GM18517 (cell line): ENCODE measurements around the gene OR7A5.
"Not testable (repeated sequence)": the region's sequence is repeated elsewhere in the genome, so short reads cannot be mapped to it uniquely, and the experiment has no call there.

Experiments
- ATAC-seq: cut with Tn5 transposase; IDR thresholded peaks from one replicate; pipeline ENCODE4 v1.9.1; 2021; ENCODE audit warnings: mild to moderate bottlenecking, moderate library complexity; ENCODE audit not compliant: unreplicated experiment

Gene OR7A5

DNA sequence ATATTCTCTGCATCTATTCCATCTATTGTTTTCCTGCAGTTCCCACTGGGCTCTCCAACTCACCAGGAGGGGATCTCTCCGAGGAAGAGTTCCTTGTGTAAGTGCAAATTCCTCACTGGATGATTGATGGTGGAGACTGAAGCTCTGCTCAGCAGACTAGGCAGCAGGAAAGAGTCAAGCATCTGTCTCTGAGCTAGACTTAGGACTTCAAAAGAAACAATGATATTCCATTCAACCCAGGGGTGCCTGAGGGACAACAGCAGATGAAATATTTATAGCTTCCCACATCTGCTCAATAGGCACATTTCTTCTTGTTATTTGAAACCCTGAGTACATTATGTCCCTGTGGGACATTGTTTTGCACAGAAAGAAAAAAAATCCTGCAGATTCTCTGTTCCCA is at the start of gene OR7A5, which contains the start of gene OR7C1:
Gene OR7A5 (minus strand): TSS at position 175 of the 400 bp plus-strand sequence. CDS start 6,944 bp downstream, outside the sequence.
Gene OR7C1 (minus strand): TSS at position 175 of the 400 bp plus-strand sequence. CDS start 35,049 bp downstream, outside the sequence.
- no peak for ATAC-seq

DNA sequence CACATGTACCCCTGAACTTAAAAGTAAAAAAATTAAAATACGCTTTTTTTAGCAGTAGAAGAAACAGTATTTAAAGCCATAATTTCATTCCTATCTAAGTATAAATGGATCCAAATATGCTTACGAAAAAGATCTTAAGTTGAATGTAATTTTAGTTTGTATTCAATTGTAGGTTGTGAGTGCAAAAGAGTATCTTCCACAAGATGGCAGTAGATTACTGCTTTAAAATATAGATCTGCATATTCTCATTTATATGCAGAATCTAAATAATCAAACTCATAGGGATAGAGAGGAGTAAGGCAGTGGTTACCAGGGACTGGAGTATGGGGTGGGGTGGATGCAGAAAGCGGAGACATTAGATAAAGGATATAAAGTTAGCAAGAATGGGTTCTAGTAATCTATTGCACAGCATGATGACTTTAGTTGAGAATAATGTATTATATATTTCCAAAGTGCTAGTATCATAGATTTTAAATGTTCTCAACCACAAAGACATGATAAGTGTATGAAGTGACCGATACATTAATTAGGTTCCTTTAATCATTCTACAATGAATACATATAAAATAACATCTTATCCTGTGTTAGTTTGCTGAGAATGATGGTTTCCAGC is 36.7 kb upstream of the OR7A5 start:
- no peak for ATAC-seq

- no peak for ATAC-seq
Measured at GRCh38 chr19:14868497-14868896, 33.5 kb upstream of the OR7A5 start.

GRCh38 chr19:14848822-14849221 is 13.8 kb upstream of the OR7A5 start, which contains the start of gene OR7A10:
Gene OR7A10 (minus strand): TSS chr19:14848922. CDS start chr19:14841877, 7,045 bp downstream.
- no peak for ATAC-seq

GRCh38 chr19:14843578-14843977 is 8.6 kb upstream of the OR7A5 start:
- no peak for ATAC-seq

- no peak for ATAC-seq
Measured at GRCh38 chr19:14843169-14843568, 8.2 kb upstream of the OR7A5 start.

DNA sequence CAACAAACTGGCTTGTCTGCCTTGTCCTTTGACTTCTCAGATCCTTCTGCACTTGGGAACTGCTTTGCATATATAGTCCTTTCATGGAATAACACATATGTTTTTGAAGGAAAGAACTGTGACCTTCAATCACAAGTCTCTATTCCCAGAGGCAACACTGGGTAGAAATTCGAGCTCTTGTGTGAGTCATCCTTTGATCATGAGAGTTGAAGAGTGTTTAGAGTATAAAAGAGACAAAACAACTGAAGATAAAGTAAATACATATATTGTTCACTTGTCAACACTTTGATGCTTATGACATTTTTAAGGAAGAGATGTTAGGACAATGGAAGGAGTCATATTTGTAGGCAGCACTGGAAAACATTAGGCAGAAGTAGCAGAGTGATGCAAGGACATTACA is 5.2 kb upstream of the OR7A5 start:
- ATAC-seq = no peak

GRCh38 chr19:14837391-14837790 is 2.4 kb upstream of the OR7A5 start:
- no peak for ATAC-seq

- ATAC-seq = no peak
Measured at GRCh38 chr19:14830702-14831101, 4.3 kb downstream of the OR7A5 start.

GRCh38 chr19:14826006-14826405 is 9.0 kb downstream of the OR7A5 start:
- ATAC-seq = no peak

DNA sequence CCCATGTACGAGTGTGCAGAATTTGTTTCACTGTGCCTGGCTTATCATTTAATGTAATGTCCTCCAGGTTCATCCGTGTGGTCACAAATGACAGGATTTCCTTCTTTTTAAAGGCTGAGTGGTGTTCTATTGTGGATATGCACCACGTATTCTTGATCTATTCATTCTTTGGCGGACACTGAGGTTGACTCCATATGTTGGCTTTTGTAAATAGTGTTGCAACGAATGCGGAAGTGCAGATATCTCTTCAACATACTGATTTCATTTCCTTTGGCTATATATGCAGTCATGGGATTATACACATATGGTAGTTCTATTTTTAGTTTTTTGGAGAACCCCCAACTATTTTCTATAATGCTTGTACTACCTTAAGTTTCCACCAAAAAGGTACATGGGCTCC is 13.0 kb downstream of the OR7A5 start:
- ATAC-seq = no peak

- ATAC-seq = no peak
Measured at GRCh38 chr19:14818588-14818987, 16.4 kb downstream of the OR7A5 start.

DNA sequence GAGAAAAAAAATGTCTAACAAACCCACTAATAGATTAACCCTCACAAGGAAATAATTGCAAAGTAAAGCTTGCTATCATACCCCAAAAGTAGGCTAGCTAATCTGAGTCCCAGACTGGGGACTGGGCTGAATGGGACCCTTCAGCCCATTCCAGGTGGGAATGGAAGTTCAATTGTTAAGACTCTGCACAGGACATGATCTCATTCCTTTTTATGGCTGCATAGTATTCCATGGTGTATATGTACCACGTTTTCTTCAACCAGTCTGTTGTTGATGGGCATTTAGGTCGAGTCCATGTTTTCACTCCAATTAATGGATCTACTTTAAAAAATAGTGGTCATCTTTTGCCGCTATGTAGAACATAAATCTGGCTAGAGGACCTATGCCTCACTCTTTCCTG is 17.9 kb downstream of the OR7A5 start:
- no peak for ATAC-seq

DNA sequence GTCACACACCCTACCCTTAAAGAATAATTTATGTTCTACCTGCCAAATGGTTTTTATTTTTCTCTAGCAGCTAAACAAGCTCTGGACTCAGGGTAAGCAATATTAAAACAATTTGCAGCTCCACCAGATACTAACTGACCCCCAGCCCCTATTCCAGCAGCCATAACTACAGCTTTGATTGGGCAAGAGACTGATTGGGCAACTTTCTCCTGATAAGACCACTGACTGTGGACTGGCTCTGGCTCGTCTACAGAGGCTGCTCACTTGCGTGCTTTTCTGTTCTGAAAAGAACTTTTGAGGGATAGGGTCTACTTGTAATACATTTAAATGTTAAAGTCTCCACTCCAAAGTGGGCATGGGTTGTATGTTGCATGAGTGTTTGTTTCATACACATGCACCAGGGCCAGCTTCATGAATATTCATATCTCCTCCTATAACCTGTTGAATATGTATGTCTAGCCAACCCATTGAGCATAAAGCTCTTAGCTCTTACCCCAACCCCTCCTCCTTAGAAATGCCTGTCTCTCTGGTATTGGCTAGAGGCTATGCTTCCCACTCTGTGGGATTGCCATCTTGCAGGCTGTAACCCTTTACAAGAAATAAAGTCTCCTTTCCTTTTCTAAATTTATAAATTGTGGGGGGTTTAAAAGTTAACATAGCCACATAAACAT is 19.9 kb downstream of the OR7A5 start:
- ATAC-seq = no peak

GRCh38 chr19:14809272-14810057 is 25.5 kb downstream of the OR7A5 start:
- no peak for ATAC-seq

DNA sequence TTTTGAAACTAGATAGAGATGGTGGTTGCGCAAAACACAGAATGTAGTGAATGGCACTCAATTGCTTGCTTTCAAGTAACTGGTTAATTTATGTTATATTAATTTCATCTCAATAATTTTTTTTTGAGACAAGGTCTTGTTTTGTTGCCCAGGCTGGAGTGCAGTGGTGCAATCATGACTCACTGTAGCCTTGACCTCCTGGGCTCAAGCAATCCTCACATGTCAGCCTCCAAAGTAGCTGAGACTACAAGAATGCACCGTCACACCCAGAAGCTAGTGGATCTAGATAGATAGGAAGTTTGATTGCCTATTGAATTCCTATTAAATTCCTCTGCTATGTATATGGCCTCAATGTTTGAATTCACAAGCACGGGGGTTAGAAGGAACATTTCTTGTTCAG is 30.2 kb downstream of the OR7A5 start:
- ATAC-seq = no peak

DNA sequence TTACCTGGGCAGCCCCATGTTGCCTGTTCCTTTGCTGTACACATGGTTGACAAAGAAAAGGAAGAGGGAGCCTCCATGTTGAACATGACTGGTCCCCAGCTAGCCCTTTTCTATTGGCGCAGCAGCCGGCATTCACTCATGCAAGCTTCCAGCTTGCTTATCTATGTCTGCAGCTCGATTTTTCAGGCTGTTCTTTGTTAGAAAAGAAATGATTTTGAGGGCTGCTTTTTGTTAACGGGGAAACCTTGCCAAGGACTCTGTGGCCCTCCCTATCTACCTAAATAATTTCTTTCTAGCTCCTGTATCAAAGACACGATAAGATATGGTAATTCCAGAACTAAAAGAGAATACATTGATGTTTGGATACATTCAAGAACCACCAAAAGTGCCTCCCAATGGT is 36.2 kb downstream of the OR7A5 start:
- no peak for ATAC-seq

- no peak for ATAC-seq
Measured at GRCh38 chr19:14796021-14796420, 39.0 kb downstream of the OR7A5 start.

DNA sequence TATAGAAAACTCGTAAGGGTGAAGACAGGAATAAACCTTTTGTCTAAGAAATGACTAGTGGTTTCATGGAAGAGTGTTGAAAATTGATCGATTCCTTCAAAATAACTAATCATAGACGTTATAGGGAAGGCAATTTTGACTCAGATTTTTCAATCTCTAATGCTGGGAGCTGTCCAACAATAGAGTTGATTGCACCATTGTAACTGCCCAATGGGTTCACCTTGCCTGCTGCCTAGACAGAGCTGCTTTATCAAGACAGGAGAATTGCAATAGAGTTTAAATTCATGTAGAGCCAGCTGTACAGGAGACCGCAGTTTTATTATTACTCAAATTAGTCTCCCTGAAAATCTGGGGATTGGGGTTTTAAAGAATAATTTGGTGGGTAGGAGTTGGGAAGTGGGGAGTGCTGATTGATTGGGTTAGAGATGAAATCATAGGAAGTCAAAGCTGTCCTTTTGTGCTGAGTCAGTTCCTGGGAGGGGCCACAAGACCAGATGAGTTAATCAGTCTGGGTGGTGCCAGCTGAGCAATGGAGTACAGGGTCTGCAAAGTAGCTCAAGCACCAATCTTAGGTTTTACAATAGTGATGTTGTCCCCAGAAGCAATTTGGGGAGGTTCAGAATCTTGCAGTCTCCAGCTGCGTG is 39.8 kb downstream of the OR7A5 start:
- ATAC-seq = no peak

DNA sequence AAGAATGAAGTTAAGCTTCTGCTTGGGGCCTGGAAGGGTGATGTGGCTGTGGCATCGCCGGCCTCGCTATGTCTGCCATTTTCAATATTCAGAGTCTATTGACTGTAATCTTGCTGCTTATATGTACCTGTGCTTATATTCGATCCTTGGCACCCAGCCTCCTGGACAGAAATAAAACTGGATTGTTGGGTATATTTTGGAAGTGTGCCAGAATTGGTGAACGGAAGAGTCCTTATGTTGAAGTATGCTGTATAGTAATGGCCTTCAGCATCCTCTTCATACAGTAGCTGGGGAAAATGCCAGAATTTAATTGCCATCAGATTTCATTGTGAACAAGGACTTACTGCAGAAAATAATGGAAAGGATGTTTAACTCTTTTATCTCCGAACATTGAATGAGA is 42.7 kb downstream of the OR7A5 start:
- ATAC-seq = not testable (repeated sequence)

- ATAC-seq = no peak
Measured at GRCh38 chr19:14786421-14786851, 48.5 kb downstream of the OR7A5 start.
